Neural progenitor cell (in vitro differentiated cells): Measurements from ENCODE around the gene IFI30.

Source experiments
- EZH2 ChIP-seq: fragments of 200-600 bp; sonication (generic); IDR thresholded peaks from 2 replicates; pipeline ENCODE4 v1.6.1; 2017; ENCODE audit warnings: antibody characterized with exemption, mild to moderate bottlenecking, moderate library complexity
- EZH2phosphoT487 ChIP-seq: fragments of 200-600 bp; sonication (generic); IDR thresholded peaks from 2 replicates; pipeline ENCODE4 v1.6.1; 2017; ENCODE audit warnings: antibody characterized with exemption
- TF ChIP-seq, protein P1 (sequence below): fragments of 200-600 bp; sonication (generic); IDR thresholded peaks from 2 replicates; pipeline ENCODE4 v1.5.1; 2017; ENCODE audit warnings: antibody characterized with exemption, mild to moderate bottlenecking

DNA sequence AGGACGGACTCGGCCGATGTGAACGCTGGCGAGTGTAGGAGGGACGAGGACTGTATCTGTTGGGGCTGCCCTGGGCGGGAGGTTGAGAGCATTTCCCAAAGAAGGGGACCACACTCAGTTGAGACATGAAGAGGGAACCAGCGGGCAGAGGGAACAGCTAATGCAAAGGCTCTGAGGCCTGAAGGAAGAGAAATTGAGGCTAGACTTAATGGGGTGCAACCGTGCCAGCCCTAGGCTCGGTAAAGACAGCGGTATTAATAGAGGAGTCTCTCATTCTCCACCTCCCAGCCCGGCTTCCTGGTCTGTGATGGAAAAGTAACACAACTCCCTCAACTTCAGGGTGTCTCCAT is 20.5 kb downstream of the IFI30 start:
- TF ChIP-seq, protein P1, sequence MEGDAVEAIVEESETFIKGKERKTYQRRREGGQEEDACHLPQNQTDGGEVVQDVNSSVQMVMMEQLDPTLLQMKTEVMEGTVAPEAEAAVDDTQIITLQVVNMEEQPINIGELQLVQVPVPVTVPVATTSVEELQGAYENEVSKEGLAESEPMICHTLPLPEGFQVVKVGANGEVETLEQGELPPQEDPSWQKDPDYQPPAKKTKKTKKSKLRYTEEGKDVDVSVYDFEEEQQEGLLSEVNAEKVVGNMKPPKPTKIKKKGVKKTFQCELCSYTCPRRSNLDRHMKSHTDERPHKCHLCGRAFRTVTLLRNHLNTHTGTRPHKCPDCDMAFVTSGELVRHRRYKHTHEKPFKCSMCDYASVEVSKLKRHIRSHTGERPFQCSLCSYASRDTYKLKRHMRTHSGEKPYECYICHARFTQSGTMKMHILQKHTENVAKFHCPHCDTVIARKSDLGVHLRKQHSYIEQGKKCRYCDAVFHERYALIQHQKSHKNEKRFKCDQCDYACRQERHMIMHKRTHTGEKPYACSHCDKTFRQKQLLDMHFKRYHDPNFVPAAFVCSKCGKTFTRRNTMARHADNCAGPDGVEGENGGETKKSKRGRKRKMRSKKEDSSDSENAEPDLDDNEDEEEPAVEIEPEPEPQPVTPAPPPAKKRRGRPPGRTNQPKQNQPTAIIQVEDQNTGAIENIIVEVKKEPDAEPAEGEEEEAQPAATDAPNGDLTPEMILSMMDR, result no peak
- TF ChIP-seq EZH2phosphoT487, result no peak
- no peak for TF ChIP-seq EZH2
